Measurements from ENCODE around the gene TFB1M.

DNA sequence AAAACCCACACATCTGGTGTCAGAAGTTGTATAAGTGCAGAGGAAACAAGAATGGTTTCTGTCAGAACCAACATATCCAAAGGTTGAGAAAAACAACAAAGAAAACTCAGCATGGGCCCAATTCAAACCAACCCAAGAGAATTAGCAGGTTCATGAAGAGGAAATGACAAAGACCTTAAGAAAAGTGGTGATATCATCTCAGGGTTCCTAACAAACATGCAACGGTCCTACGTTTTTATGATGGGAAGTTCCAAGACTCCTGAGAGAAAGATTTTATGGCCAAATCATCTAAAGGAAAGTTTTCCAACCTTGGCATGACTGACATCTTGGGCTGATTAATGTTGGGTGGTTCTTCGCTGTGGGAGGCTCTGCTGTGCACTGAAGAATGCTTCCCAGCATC, 23.0 kb downstream of the TFB1M start:
- TF ChIP-seq CTCF (IDR thresholded peaks at IDR 0.05) (no peak), POLR2A (IDR thresholded peaks at IDR 0.05) (no peak), POLR2AphosphoS5 (IDR thresholded peaks at IDR 0.05) (no peak)
